SK-N-SH (cell line): ENCODE data around the gene INTS3. TPM values are rescaled to one million over a fixed set of nuclear protein-coding genes. Genes with fewer than 3 reads are reported as not detected.

Source experiments
- CTCF ChIA-PET: fragments of 300-600, 350-600 bp; formaldehyde crosslinking; extraction: SDS; loops from one replicate; lab custom pipeline; 2021; lab: Yijun Ruan, JAX
- POLR2A ChIA-PET: fragments of 350-600 bp; sonication (Branson Sonifier 250); formaldehyde crosslinking; extraction: SDS; loops from one replicate; lab custom pipeline; 2020; ENCODE audit warnings: antibody characterized with exemption, inconsistent platforms; lab: Yijun Ruan, JAX
- DNase-seq: peaks from one replicate; pipeline ENCODE4 v3.0.0; 2012
- H2AFZ ChIP-seq: fragments of 200-600 bp; sonication (generic); 2 replicates; pipeline ENCODE4 v1.8.1; 2016; ENCODE audit warnings: antibody characterized with exemption, mild to moderate bottlenecking, low read depth
- H3F3A ChIP-seq: fragments of 200-600 bp; sonication (generic); replicated peaks from 2 replicates; pipeline ENCODE3; 2016; ENCODE audit warnings: antibody characterized with exemption, mild to moderate bottlenecking; ENCODE audit not compliant: insufficient read depth
- H3K27ac ChIP-seq, 2 experiments: fragments of 200-500 bp in 1 of 2; fragments of 200-600 bp in 1 of 2; sonication (Bioruptor generic) in 1 of 2; sonication (generic), shearing (Covaris generic) in 1 of 2; 2 replicates each; pipeline versions ENCODE4 v1.5.1 to v1.6.1; 2014 to 2016; ENCODE audit warnings: low read depth in 2 of 2, inconsistent platforms in 1 of 2, low read length in 1 of 2, mild to moderate bottlenecking in 1 of 2, mixed read lengths in 1 of 2
- H3K27me3 ChIP-seq: fragments of 200-600 bp; sonication (generic), shearing (Covaris generic); 2 replicates; pipeline ENCODE4 v1.6.1; 2016; ENCODE audit warnings: mixed run types; ENCODE audit not compliant: insufficient read depth
- H3K36me3 ChIP-seq, 2 experiments: fragments of 200-500 bp in 1 of 2; fragments of 200-600 bp in 1 of 2; sonication (Bioruptor generic) in 1 of 2; sonication (generic) in 1 of 2; replicated peaks in 1 of 2; 2 replicates each; pipeline versions ENCODE3 to v1.5.1; 2014 to 2016; ENCODE audit warnings: low read length in 1 of 2, mild to moderate bottlenecking in 1 of 2; ENCODE audit not compliant: insufficient read depth in 2 of 2, control insufficient read depth in 1 of 2
- H3K4me1 ChIP-seq, 2 experiments: fragments of 200-500 bp in 1 of 2; fragments of 200-600 bp in 1 of 2; sonication (Bioruptor generic) in 1 of 2; sonication (generic), shearing (Covaris generic) in 1 of 2; 2 replicates each; pipeline versions ENCODE4 v1.5.1 to v1.6.1; 2014 to 2016; ENCODE audit warnings: low read depth in 1 of 2, low read length in 1 of 2, mixed run types in 1 of 2; ENCODE audit not compliant: insufficient read depth in 2 of 2, control insufficient read depth in 1 of 2
- H3K4me2 ChIP-seq: fragments of 200-600 bp; sonication (generic), shearing (Covaris generic); 2 replicates; pipeline ENCODE4 v1.6.1; 2017; ENCODE audit warnings: mixed run types
- H3K4me3 ChIP-seq, 2 experiments: fragments of 200-500 bp in 1 of 2; fragments of 200-600 bp in 1 of 2; sonication (Bioruptor generic) in 1 of 2; sonication (generic), shearing (Covaris generic) in 1 of 2; 2 replicates each; pipeline versions ENCODE4 v1.5.1 to v1.8.1; 2014 to 2016; ENCODE audit warnings: low read depth in 2 of 2, inconsistent platforms in 1 of 2, low read length in 1 of 2, mild to moderate bottlenecking in 1 of 2, mixed read lengths in 1 of 2, moderate library complexity in 1 of 2
- H3K79me2 ChIP-seq: fragments of 200-600 bp; sonication (generic); 2 replicates; pipeline ENCODE4 v1.8.1; 2017; ENCODE audit warnings: mild to moderate bottlenecking; ENCODE audit not compliant: insufficient read depth
- H3K9ac ChIP-seq: fragments of 200-600 bp; sonication (generic); 2 replicates; pipeline ENCODE4 v1.6.1; 2017; ENCODE audit warnings: mixed run types
- H3K9me2 ChIP-seq: fragments of 200-600 bp; sonication (generic); 2 replicates; pipeline ENCODE4 v1.6.1; 2017; ENCODE audit warnings: mixed run types
- H3K9me3 ChIP-seq: fragments of 200-600 bp; sonication (generic); 2 replicates; pipeline ENCODE4 v1.6.1; 2017; ENCODE audit warnings: mixed run types, mild to moderate bottlenecking, moderate library complexity
- H4K20me1 ChIP-seq: fragments of 200-600 bp; sonication (generic); 2 replicates; pipeline ENCODE4 v1.6.1; 2017; ENCODE audit warnings: mild to moderate bottlenecking, mixed run types; ENCODE audit not compliant: insufficient read depth
- CHD2 ChIP-seq: fragments of 150-350 bp; IDR thresholded peaks from 2 replicates; pipeline ENCODE4 v1.6.1; 2018; ENCODE audit warnings: low read length; ENCODE audit not compliant: partially characterized antibody
- ELF1 ChIP-seq: IDR thresholded peaks from 2 replicates; pipeline ENCODE4 v1.4.0; 2012
- EP300 ChIP-seq, 2 experiments: IDR thresholded peaks; 2 replicates each; pipeline versions ENCODE4 v1.4.0 to v1.6.1; 2012; ENCODE audit warnings: borderline replicate concordance in 1 of 2, low read depth in 1 of 2, low read length in 1 of 2
- EZH2phosphoT487 ChIP-seq: fragments of 200-600 bp; sonication (generic); IDR thresholded peaks from 2 replicates; pipeline ENCODE4 v1.6.1; 2017; ENCODE audit warnings: low read depth, mixed run types, mild to moderate bottlenecking, antibody characterized with exemption, moderate library complexity, borderline replicate concordance
- FOSL2 ChIP-seq: IDR thresholded peaks from 2 replicates; pipeline ENCODE4 v1.4.0; 2012; ENCODE audit warnings: low read depth, mild to moderate bottlenecking, moderate library complexity, borderline replicate concordance
- FOXJ3 ChIP-seq: sonication (generic); formaldehyde crosslinking; IDR thresholded peaks from 2 replicates; pipeline ENCODE4 v1.5.1; 2020; ENCODE audit warnings: mild to moderate bottlenecking, missing genetic modification reagents
- FOXM1 ChIP-seq: IDR thresholded peaks from 2 replicates; pipeline ENCODE4 v1.4.0; 2012; ENCODE audit warnings: low read depth, mild to moderate bottlenecking
- GATA2 ChIP-seq: sonication (generic); formaldehyde crosslinking; IDR thresholded peaks from 2 replicates; pipeline ENCODE4 v1.5.0; 2020; ENCODE audit warnings: mild to moderate bottlenecking, missing genetic modification reagents
- MAX ChIP-seq: IDR thresholded peaks from 2 replicates; pipeline ENCODE4 v1.4.0; 2012; ENCODE audit warnings: low read depth
- MEF2A ChIP-seq: IDR thresholded peaks from 2 replicates; pipeline ENCODE4 v1.4.0; 2012; ENCODE audit warnings: low read depth, borderline replicate concordance
- MXI1 ChIP-seq: IDR thresholded peaks from 2 replicates; pipeline ENCODE4 v1.6.1; 2012; ENCODE audit warnings: mild to moderate bottlenecking, low read depth, low read length, improper control_type of control experiment
- POLR2AphosphoS5 ChIP-seq: IDR thresholded peaks from 2 replicates; pipeline ENCODE4 v1.6.1; 2012; ENCODE audit warnings: low read depth, low read length
- RAD21 ChIP-seq: IDR thresholded peaks from 2 replicates; pipeline ENCODE4 v1.6.1; 2012; ENCODE audit warnings: mild to moderate bottlenecking, low read length
- RCOR1 ChIP-seq: fragments of 150-350 bp; IDR thresholded peaks from 2 replicates; pipeline ENCODE4 v1.6.1; 2017; ENCODE audit warnings: antibody characterized with exemption, low read length
- SMC3 ChIP-seq: IDR thresholded peaks from 2 replicates; pipeline ENCODE4 v1.6.1; 2012; ENCODE audit warnings: low read depth, low read length, improper control_type of control experiment
- TEAD4 ChIP-seq: IDR thresholded peaks from 2 replicates; pipeline ENCODE4 v1.4.0; 2012; ENCODE audit warnings: mild to moderate bottlenecking, borderline replicate concordance; ENCODE audit not compliant: insufficient read depth
- YY1 ChIP-seq: IDR thresholded peaks from 2 replicates; pipeline ENCODE4 v1.4.0; 2012; ENCODE audit warnings: low read depth, mild to moderate bottlenecking
- WGBS: methylation state at CpG from one replicate; pipeline ENCODE4 v1.1.6; 2017; ENCODE audit warnings: low lambda C conversion rate; 5-methylcytosine and 5-hydroxymethylcytosine counted together
- polyA plus RNA-seq, 3 experiments: library from polyadenylated mRNA; depleted of rRNA; stranded (reverse); fragments of >200 nt; gene quantifications; 2 replicates each; pipeline ENCODE4 v1.2.3, GENCODE V29; 2012
- TF ChIP-seq, protein P1 (sequence below): fragments of 150-350 bp; IDR thresholded peaks from 2 replicates; pipeline ENCODE4 v1.6.1; 2017; ENCODE audit warnings: antibody characterized with exemption, low read length, low read depth, borderline replicate concordance
- TF ChIP-seq, protein P2 (sequence below): fragments of 150-350 bp; IDR thresholded peaks from 2 replicates; pipeline ENCODE4 v1.6.1; 2016; ENCODE audit warnings: mild to moderate bottlenecking, low read depth, low read length
- TF ChIP-seq, protein P3 (sequence below): IDR thresholded peaks from 2 replicates; pipeline ENCODE4; 2012

INTS3 gene
- polyA plus RNA-seq, 1 of the 3 experiments (the other 2 are of a cell fraction): 64.3 TPM

DNA sequence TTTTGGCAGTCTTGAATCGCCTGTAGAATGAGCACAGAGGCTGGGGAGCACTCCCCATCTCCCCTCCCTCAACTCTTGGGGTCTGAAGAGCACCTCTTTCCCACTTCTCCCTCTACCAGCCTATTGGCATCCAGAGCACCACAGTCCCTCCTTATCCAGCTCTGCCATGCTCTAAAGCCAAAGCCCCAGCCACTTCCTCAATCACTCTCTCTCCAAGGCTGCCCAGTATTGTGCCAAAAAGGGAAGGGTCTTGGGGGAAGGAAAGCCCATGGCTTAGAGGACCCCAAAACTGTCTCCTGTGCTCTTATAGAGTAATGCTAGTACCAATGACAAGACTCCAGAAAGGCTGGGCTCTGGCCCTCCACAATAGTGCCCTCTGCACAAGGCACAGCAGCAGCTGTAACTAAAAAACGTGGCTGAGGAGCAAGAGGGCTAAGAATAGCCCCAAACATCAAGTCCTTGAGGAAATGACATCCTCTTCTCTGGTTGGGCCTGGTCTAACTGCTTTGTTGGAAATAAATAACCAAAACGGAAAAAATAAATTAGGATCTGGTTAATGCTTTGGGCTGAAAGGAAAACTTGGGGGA, 75.7 kb downstream of the INTS3 start:
- CTCF ChIA-PET: interaction anchor here (0.7 to 3.7 kb wide), 5 partner anchors 9 to 183 kb away, joined by 4 to 26 read pairs (median 5); partner anchors contain the start of gene RAB13

More for the DNA sequence above, 75.7 kb downstream of the INTS3 start:
- WGBS: 88% methylated on average over 3 of the region's 3 CpGs
- no peak overlapping the region for H3K4me2 ChIP-seq
- H3K79me2 ChIP-seq: no peaks in the 10 kb centered on the region
- no peak for TF ChIP-seq EP300 (IDR thresholded peaks at IDR 0.05; ENCODE audit: borderline replicate concordance in 1 of 2, low read depth in 1 of 2, low read length in 1 of 2)
- no peak for TF ChIP-seq ELF1
- TF ChIP-seq, protein P1, sequence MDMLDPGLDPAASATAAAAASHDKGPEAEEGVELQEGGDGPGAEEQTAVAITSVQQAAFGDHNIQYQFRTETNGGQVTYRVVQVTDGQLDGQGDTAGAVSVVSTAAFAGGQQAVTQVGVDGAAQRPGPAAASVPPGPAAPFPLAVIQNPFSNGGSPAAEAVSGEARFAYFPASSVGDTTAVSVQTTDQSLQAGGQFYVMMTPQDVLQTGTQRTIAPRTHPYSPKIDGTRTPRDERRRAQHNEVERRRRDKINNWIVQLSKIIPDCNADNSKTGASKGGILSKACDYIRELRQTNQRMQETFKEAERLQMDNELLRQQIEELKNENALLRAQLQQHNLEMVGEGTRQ: no peak
- TF ChIP-seq MXI1: no peak
- no peak for TF ChIP-seq MAX
- no peak for TF ChIP-seq GATA2 (CRISPR knock-in tag)
- TF ChIP-seq TEAD4: no peak
- no peak for TF ChIP-seq FOSL2
- TF ChIP-seq EZH2phosphoT487: no peak
- no peak for TF ChIP-seq RAD21
- TF ChIP-seq FOXM1: no peak
- TF ChIP-seq FOXJ3: no peak
- no peak for TF ChIP-seq YY1
- TF ChIP-seq MEF2A: no peak
- no peak for TF ChIP-seq RCOR1
- TF ChIP-seq, protein P2, sequence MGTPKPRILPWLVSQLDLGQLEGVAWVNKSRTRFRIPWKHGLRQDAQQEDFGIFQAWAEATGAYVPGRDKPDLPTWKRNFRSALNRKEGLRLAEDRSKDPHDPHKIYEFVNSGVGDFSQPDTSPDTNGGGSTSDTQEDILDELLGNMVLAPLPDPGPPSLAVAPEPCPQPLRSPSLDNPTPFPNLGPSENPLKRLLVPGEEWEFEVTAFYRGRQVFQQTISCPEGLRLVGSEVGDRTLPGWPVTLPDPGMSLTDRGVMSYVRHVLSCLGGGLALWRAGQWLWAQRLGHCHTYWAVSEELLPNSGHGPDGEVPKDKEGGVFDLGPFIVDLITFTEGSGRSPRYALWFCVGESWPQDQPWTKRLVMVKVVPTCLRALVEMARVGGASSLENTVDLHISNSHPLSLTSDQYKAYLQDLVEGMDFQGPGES: no peak
- no peak for TF ChIP-seq CHD2
- TF ChIP-seq SMC3: no peak
- TF ChIP-seq, protein P3, sequence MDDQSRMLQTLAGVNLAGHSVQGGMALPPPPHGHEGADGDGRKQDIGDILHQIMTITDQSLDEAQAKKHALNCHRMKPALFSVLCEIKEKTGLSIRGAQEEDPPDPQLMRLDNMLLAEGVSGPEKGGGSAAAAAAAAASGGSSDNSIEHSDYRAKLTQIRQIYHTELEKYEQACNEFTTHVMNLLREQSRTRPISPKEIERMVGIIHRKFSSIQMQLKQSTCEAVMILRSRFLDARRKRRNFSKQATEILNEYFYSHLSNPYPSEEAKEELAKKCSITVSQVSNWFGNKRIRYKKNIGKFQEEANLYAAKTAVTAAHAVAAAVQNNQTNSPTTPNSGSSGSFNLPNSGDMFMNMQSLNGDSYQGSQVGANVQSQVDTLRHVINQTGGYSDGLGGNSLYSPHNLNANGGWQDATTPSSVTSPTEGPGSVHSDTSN: no peak
- TF ChIP-seq POLR2AphosphoS5: no peak
- H3K4me3 ChIP-seq: no peak overlapping the region
- no peaks in the 10 kb centered on the region for H3K9me3 ChIP-seq
- H3K4me1 ChIP-seq: peaks cover 5 to 8% of the 10 kb centered on the region in 2 experiments; a peak in 2 of 4 replicates
- peaks cover 5% of the 10 kb centered on the region for H3F3A ChIP-seq
- no peak overlapping the region for H3K9ac ChIP-seq
- H2AFZ ChIP-seq: no peak overlapping the region
- no peak overlapping the region for H3K27ac ChIP-seq
- H3K27me3 ChIP-seq: no peaks in the 10 kb centered on the region
- no peak for DNase-seq
- no peaks in the 10 kb centered on the region for H3K9me2 ChIP-seq
- H3K36me3 ChIP-seq: peaks cover 5 to 19% of the 10 kb centered on the region in 2 experiments
- POLR2A ChIA-PET: no interaction called here
- no peaks in the 10 kb centered on the region for H4K20me1 ChIP-seq
